Activated T-cell treated with anti-CD3 and anti-CD28 coated beads for 24 hours (primary cell): Measurements from ENCODE around the gene SLC5A1.

Experiments used
- DNase-seq: peaks from one replicate; pipeline ENCODE4 v3.0.0-alpha.2; 2020; ENCODE audit warnings: low read depth

Gene SLC5A1

DNA sequence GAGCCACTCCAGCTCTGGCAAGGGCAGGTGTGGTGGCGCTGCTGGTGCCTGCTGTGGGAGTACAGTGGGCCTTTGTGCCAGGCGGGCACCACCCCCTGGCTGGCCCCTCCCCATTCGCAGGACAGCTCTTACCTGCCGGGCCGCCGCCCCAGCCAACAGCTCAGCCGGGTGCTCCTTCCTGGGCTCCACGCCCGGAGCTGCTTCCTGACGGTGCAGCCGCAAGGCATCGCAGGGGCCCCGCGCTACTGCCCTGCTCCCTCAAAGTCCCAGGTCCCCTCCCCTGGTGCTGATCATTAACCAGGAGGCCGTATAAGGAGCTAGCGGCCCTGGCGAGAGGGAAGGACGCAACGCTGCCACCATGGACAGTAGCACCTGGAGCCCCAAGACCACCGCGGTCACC, at the start of gene SLC5A1:
TSS of gene SLC5A1 (plus strand) at position 338 of the 400 bp plus-strand sequence. CDS start at position 359, 21 bp downstream.
- DNase-seq = no peak

DNA sequence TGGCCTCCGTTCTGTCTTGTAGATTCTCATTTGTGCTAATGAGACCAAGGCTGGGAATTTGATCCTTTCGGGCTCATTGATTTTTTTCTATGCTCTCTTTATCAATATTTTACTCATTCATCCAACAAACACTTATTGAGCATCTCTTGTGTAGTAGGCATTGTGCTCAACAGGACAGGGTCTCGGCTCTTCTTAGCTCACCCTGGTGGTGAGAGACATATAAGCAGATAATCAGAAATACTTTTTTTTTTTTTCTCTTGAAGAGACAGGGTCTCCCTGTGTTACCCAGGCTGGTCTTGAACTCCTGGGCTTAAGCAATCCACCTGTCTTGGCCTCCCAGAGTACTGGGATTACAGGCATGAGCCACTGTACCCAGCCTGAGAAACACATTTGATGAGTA, 48.0 kb upstream of the SLC5A1 start:
- no peak for DNase-seq

DNA sequence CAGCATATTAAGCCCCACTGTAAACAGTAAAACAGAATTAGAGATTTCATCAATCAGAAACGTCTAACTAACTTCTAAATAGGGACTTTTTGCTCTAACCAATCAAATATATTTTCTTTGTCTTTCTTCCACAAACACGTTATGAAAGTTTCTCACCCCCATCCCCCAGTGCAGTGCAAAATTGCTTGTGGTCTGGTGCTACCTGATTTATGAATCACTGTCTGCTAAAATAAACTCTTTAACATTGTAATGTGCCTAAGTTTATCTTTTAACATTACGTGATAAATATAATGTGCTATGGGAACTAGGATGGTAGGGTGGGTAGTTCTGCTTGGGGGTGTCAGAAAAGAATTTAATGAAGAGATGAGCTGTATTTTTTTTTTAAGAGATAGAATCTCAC, 47.3 kb upstream of the SLC5A1 start:
- DNase-seq = no peak

DNA sequence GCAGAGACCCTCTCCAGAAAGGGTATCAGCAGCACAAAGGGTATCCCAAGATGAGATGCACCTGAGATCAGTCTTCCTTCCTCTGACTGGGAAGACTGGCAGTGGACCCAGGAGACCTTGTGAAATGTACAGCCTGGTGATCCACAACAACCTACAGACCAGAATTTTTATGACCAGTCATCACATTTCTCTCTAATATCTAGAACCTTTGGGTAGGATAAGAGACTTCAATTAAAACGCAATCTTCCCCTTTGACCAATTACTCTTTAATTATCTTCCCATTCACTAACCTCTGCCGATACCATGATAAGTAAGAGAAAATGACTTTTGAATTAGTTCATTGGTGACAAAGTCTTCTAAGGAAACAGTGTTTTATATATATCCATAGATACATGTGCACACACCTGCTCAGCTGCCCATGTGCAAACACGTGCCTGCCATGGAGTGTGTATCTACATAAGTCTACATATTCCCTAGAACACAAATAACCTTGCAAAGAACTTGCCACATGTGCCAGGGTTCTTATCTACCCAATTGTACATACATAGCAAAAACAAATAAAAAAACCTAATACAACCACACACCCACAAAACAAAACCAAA, 44.2 kb upstream of the SLC5A1 start:
- DNase-seq = no peak

DNA sequence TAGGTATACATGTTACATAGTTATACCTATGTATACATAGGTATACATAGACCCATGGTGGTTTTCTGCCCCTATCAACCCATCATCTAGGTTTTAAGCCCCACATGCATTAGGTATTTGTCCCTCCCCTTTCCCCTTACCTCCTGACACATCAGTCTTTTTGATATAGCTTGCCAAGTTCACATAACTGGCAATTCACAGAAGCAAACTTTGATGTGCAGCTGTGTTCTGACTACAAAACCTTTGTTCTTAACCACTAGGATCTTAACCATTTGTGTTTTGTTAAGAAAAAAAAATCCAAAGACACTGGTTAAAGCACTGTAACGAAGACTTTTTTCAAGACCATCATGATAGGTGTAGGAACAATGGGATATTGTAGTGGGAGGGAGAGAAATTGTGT, 42.9 kb upstream of the SLC5A1 start:
- DNase-seq = no peak

DNA sequence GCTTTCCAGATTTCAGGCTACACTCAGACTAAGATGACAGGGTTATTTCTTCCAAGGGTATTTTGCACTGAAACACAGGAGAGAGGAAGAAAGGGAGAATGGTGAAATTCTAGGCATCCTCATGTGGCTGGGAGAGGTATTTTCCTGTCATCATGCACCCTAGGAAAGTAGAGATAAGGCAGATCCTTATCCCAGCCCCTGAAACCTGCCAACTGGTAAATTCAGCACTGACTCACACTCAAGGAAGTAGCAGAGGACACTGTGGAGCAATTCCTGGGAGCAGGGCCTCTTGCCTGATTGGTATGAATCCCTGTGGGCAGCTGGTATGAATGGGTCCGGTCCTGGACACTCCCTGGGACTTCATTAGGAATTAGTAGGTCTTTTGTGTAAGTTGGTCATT, 37.6 kb upstream of the SLC5A1 start:
- DNase-seq = no peak

DNA sequence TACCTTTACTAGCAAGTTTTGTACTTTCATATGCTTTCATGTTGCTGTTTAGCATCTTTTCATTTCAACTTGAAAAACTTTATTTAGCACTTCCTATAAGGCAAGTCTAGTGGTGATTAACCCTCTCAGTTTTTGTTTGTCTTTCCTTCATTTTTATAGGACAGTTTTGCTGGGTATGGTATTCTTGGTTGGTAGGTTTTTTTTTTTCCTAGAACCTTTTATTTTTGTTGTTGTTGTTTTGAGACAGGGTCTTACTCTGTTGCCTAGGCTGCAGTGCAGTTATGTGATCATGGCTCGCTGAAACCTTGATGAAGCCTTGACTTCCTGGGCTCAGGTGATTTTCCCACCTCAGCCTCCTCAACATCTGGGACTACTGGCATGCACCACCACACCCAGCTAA, 29.9 kb upstream of the SLC5A1 start:
- no peak for DNase-seq

DNA sequence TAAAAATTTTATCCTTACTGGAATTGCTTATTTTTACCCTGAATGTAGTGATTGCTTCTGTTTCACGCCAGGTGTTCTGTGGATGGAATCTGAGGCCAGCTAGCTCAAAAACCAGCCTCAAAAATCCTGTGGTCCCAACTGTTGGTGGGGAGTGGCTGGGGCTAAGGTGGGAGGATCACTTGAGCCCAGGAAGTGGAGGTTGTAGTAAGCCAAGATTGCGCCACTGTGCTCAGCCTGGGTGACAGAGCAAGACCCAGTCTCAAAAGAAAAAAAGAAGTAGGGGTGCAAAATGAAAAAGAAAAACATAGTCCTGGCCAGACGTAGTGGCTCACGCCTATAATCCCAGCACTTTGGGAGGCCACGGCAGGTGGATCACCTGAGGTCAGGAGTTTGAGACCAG, 27.0 kb upstream of the SLC5A1 start:
- no peak for DNase-seq

DNA sequence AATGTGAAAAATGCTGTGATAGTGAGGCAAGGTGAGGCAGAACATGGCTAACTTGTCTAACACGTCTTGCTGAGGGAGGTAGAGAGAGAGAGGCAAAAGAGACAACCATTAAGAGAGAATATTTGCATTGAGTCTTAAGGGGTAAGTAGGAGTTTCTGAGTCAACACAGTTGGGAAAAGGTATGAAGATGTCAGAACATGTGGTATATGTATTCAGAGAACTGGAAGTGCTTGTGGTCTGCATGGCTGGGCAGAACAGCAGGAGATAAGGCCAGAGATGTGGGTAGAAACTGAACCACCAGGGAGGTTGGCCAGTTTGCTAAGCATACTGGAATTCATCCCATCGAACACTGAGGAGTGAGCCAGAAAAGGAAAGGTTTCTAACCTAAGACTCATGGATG, 25.0 kb upstream of the SLC5A1 start:
- DNase-seq = no peak

DNA sequence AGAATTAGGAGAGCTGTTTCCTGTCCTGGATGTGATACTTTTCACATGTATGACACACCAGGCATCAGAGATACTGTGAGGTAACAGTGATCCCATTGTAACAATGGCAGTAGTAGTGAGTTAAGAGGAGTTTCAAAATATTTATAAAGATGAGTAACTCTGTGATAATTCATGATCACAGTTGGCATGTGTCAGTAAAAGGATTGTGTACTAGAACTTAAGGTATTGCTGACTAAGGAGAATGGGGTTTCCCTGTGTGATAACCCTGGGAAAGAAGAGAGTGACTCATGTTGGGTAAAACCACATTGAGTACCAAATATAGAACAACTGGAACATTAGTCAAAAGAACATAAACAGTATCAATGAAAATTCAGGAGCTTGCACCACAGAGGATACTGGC, 22.9 kb upstream of the SLC5A1 start:
- no peak for DNase-seq

DNA sequence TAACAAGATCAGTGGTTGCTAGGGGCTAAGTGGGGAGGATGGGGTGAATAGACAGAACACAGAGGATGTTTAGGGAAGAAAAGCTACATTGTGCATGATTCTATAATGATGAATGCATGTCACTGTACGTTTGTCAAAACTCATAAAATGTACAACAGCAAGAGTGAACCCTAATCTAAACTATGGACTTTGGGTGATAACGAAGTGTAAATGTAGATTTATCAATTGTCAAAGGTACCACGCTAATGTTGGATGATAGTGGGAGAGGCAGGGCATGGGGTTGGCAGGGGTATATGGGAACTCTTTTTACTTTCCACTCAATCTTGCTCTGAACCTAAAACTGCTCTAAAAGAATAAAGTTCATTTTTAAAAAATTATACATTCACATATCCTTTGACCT, 21.3 kb upstream of the SLC5A1 start:
- no peak for DNase-seq

DNA sequence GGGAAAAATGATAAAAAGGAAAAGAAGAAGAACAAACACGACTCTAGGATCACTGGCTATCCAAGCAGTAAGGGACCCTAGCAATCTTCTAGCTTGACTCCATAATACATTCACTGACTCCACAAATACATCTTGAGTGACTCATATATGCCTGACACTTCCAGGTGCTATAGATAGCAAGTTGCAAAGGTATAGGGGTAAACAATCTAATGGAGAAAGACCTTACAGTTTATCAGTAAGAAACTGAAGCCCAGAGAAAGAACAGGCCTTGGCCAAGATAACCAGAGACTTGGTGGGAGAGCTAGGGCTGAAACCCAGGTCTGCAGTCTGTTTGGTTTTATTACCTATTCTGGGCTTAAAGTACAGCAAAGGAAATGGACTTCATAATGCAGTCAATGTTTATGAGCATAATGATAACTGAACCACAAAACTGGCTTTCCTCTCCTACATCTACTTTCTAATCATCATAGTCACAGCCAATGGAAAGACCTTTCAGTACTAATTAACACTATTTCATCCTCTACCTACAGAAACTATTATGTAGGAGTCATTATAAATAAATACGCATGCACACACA, 19.7 kb upstream of the SLC5A1 start:
- DNase-seq = no peak

DNA sequence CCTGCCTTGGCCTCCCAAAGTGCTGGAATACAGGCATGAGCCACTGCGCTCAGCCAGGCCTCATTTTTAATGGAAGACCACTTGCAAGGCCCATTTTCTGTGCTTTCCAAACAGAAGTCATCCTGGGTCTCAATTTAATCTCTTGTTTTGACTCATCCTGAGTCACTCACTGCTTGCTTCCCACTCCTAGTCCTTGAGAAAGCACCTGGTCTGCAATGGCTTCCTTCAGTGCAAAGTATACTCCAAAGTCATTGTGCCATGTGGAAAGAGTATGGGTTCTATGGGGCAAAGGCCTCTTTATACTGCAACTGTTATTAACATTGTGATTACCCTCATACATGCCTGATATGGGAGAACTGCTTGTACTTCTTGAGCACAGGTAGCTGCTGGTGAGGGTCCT, 18.3 kb upstream of the SLC5A1 start:
- DNase-seq = no peak

DNA sequence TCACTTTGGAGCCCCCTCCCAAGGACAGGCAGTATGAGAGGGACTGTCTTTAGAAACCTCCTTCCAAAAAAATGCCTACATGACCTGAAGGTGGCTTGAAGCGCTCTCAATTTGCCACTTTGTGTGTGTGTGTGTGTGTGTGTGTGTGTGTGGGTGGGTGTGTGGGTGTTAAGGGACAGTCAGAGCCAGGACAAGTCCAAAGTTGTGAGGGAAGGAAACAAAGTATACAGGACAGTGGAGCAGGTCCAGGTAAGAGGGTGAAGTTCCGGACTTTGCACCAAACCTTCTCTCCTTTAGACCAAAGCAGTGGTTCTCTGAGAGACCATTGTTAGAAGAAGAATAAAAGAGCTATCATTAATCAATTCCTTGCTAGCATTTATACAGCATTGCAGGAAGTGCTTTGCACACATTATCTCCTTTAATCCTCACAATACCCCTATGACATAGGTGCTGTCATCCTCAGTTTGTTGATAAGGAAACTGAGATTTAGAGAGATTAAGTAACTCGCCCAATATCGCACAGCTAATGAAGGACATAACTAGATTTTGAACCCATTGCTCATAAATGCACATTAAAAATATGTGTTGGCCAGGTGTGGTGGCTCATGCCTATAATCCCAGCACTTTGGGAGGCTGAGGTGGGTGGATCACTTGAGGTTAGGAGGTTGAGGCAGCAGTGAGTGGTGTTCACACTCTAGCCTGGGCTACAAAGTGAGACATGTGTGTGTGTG, 12.4 kb upstream of the SLC5A1 start:
- DNase-seq = no peak

DNA sequence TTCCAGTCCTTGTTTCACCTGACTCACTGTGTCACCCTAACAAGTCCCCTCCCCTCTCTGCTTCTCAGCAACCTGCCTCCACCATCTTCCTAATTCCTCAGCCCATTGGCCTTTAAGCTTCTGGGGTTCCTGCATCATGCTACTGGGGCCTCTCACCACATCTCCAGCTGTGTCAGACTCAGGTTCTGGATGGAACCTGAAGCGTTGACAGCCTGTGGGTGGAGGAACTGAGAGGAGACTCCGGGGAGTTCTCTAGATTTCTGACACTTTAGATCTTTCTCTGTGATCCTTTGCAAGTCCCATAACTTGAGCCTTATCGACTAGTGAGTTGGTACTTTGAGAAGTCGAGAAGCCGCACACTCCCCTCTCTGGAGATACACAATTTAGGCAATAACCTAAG, 11.6 kb upstream of the SLC5A1 start:
- no peak for DNase-seq

DNA sequence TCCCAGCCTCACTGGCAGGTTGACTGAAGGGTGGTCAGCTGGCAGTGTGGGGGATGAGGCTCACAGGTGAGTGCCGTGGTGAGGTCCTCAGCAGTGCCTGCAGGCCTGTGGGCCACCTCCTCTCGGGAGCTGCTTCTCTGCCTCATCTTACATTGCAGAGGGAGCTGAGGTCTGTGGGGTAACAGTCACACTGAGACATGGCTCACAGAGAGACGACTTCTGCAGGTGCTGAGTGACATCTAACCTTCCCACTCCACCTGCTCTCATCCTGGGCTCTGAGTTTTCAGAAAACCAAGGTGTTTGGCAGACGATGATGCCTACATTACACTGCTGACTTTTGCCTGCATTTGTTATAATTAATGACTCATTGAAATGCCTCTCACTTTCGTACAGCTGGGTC, 8.8 kb upstream of the SLC5A1 start:
- DNase-seq = no peak

DNA sequence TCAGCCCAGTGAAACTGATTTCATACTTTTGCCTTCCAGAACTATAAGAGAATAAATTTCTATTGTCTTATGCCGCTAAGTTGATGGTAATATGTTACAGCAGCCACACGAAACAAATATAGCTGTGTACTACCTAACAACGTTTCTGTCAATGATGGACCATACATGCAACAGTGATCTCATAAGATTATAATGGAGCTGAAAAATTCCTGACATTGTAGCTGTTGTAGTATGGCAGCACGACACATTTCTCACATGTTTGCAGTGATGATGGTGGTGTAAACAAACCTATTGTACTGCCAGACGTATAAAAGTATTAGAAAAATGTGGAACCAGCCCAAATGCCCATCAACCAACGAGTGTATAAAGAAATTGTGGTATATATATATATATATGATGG, 5.8 kb upstream of the SLC5A1 start:
- no peak for DNase-seq

DNA sequence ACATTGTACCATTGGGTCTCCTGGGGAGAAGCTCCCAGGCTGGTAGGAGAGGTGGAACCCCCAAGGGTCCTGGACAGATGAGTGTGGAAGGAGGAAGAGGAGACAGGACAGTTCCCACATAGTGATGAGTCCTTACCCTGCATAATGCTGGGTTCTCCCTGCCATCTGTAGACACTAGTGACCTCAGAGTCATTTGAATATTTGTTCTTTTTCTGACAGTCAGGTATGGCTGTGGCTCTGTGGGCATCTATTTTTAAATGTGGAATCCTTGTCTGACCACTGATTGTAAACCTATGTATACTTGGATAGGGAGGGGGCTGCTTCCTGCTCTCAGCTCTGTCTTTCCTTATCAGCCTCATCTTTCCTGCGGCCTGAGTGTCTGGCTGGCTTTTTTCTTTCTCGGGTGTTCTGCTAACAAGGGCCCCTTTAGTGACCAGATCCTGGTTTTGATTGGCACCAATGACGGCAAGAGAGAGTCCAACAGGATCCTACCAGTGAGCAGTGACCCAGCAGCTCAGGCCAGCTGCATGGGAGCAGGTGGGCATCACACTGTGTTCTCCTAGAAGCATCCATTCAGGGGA, 2.6 kb upstream of the SLC5A1 start:
- DNase-seq = no peak

DNA sequence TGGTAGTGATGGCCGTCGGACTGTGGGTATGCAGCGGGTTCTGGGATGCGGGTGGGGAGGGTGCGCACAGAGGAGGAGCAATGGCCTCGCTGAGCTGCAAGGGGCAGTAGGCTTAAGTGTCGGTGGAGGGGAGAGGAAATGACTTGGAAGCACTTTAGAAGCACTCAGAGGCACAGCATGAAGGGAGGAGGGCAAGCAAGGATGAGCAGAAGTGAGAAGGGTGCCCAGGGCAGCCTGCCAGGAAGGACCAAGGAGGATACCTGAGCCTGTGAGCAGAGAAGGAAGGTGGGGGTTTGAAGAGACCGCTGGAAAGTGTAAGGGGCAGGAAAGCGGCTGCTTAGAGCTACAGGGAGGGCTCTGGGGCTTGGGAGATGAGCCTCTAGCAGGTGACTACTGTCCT, 330 bp downstream of the SLC5A1 start:
- no peak for DNase-seq

DNA sequence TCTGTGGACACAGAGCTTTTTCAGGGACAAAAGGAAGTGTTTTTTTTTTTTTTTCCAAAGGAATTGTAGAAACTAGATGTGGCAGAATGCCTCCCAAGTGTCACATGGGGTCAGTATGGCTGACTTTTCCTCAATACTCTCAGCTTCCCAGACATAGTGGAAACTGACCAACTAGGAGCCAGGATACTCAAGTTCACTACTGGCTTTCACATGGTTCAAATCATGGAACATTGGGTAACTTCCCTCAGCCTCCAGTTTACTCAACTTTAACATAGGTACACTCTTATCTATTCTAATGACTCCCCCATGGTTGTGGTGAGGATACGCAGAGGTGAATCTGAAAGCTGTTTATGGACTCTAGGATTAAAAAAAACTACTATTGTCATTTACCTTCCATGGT, 1.4 kb downstream of the SLC5A1 start:
- no peak for DNase-seq

DNA sequence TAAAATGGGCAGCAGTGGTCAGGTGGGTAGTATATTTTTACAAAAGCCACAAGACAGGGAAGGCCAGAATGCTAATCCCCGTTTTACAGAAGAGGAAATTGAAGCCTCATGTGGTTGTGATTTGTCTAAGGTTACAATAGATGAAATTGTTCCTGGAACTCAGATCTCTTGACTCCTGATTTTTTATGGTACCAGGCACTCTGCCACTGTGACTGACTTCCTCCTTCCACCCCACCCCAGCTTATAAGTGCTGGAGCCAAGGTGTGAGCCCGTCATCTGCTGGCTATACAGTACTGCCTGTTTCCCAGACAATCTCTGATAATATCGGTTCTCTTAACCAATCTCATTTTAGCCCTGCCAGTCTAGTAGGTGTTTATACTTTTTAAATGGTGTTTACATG, 1.9 kb downstream of the SLC5A1 start:
- no peak for DNase-seq

DNA sequence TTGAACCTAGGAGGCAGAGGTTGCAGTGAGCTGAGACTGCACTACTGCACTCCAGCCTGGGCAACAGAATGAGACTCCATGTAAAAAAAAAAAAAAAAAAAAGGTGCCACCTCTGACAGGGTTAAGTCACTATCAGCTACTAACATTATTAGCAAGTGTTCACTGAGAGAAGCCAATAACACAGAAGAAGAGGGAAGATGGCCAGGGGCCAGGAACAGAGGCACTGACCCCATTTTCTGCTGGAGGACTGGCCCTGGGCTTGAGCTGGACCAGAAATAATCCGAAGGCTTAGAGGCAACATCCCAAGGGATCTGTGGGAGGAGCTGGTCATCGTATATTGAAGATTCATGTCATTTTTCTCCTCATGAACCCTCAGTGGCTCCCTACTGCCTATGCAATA, 5.0 kb downstream of the SLC5A1 start:
- no peak for DNase-seq

DNA sequence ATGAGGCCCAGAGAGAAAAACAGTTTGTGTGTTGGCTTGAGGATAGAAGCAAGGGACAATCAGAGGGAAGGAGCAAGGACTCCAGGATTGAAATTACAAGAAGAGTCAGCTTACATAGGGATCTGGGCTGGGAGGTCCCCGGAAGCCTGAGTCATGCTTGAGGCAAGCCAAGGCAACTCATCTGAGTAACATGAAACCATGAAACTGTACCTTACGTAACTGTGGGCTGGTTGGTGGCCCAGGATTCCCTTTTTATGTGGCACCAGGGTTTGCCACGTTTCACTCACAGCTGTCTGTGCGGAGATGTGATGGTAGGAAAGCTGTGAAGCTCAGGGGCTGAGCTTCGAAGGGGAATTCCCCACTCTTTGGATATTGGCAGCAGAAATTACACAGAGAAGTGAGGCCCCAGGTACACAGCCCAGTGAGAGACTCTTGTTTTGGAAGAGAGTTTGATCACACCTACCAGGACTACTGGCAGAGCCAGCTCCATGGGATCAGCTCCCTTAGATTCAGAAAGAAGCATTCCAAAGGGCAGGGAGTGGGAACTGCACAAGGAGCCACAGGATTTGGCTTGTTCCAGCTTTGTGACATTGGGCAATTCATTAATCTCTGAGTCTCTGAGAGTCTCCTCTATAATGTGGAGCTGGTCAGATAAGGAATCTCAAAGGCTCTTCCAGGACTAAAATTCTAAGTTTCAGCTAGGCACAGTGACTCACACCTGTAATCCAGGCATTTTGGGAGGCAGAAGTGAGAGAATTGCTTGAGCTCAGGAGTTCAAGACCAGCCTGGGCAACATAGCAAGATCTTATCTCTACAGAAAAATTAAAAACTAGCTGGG, 7.8 kb downstream of the SLC5A1 start:
- peak; percentile 57 for DNase-seq
